Chondrocyte (in vitro differentiated cells): ENCODE data around the gene SUSD6. TPM values are rescaled to one million over a fixed set of nuclear protein-coding genes. Genes with fewer than 3 reads are reported as not detected.

Source experiments
- DNase-seq: peaks from one replicate; pipeline ENCODE4 v3.0.0; 2021; ENCODE audit warnings: mixed read lengths, low spot score
- H3K27ac Mint-ChIP-seq: one replicate; pipeline ENCODE4 v1.8.0; 2021; ENCODE audit warnings: mild to moderate bottlenecking, moderate library complexity, mixed read lengths; ENCODE audit not compliant: unreplicated experiment
- H3K27me3 Mint-ChIP-seq: 2 replicates; pipeline ENCODE4 v1.8.0; 2021; ENCODE audit warnings: low read depth, mixed read lengths
- H3K36me3 Mint-ChIP-seq: 2 replicates; pipeline ENCODE4 v1.8.0; 2021; ENCODE audit warnings: low read depth, mixed read lengths
- H3K4me1 Mint-ChIP-seq: 2 replicates; pipeline ENCODE4 v1.8.0; 2021; ENCODE audit warnings: low read depth, mild to moderate bottlenecking, mixed read lengths
- H3K4me3 Mint-ChIP-seq: one replicate; pipeline ENCODE4 v1.8.0; 2021; ENCODE audit warnings: mild to moderate bottlenecking, moderate library complexity, mixed read lengths; ENCODE audit not compliant: unreplicated experiment
- H3K9me3 Mint-ChIP-seq: 2 replicates; pipeline ENCODE4 v1.8.0; 2021; ENCODE audit warnings: low read depth, mixed read lengths
- total RNA-seq: library from RNA; stranded (reverse); gene quantifications from 3 replicates; pipeline ENCODE4 v1.2.1, GENCODE V29; 2021
- TF ChIP-seq, protein P1 (sequence below): fragments of 200-600 bp; sonication (generic); IDR thresholded peaks from 2 replicates; pipeline ENCODE4 v1.5.0; 2021; ENCODE audit warnings: antibody characterized with exemption, mild to moderate bottlenecking, moderate library complexity

The SUSD6 gene
- total RNA-seq, 1 donor from 2014 or later, result 49.3 TPM

DNA sequence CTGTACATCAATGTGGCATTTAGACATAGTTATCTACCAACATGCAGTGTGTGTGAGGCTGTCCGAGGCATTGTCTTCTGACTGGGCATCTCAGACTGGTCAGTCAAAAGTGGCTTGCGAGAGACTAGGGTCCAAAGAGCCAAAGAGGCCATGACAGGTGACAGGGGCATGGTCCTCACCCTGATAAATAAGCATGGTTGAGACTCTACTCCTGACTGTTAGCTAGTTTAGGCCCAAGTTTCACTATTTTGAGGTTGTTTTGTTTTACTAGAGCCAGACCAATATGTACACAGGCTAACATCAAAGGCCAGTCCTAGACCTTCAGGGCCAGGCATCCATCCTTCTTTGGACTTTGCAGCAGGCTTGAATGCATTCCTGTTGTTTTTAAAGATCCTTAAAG, 78.6 kb downstream of the SUSD6 start:
- Mint-ChIP-seq H3K4me1 (peaks cover 49% of the 10 kb centered on the region), H3K4me3 (no peak overlapping the region)

DNA sequence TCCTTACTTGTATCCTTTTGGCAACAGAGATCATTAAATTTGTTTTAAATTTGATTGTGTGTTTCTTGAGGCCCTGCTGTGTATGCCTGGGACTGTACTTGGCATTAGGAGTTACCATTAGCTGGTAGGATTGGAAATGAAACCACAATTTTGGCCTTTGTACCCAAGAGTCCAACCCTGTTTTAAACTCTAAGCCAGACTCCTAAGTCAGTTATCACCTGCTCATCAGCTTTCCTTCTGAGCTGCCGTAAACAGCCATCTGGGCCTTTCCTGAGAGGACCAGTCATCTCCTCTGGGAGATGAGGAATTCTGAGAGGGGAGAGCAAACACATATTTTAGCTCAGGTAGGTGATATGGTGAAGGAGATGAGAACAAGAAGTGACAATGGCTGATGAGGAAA, 81.2 kb downstream of the SUSD6 start:
- DNase-seq, result no peak
- H3K4me3 Mint-ChIP-seq, result no peak overlapping the region
- no peaks in the 10 kb centered on the region for H3K9me3 Mint-ChIP-seq
- TF ChIP-seq, protein P1, sequence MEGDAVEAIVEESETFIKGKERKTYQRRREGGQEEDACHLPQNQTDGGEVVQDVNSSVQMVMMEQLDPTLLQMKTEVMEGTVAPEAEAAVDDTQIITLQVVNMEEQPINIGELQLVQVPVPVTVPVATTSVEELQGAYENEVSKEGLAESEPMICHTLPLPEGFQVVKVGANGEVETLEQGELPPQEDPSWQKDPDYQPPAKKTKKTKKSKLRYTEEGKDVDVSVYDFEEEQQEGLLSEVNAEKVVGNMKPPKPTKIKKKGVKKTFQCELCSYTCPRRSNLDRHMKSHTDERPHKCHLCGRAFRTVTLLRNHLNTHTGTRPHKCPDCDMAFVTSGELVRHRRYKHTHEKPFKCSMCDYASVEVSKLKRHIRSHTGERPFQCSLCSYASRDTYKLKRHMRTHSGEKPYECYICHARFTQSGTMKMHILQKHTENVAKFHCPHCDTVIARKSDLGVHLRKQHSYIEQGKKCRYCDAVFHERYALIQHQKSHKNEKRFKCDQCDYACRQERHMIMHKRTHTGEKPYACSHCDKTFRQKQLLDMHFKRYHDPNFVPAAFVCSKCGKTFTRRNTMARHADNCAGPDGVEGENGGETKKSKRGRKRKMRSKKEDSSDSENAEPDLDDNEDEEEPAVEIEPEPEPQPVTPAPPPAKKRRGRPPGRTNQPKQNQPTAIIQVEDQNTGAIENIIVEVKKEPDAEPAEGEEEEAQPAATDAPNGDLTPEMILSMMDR, result no peak
- H3K27ac Mint-ChIP-seq, result no peak overlapping the region
- H3K4me1 Mint-ChIP-seq, result peaks cover 58% of the 10 kb centered on the region
- H3K36me3 Mint-ChIP-seq, result peaks cover 3% of the 10 kb centered on the region
- H3K27me3 Mint-ChIP-seq, result no peaks in the 10 kb centered on the region

More for the DNA sequence above, 78.6 kb downstream of the SUSD6 start:
- no peak for DNase-seq
- Mint-ChIP-seq H3K27me3 (no peaks in the 10 kb centered on the region), H3K27ac (no peak overlapping the region), H3K36me3 (peaks cover 3% of the 10 kb centered on the region), H3K9me3 (no peaks in the 10 kb centered on the region)
- TF ChIP-seq, protein P1, result no peak

DNA sequence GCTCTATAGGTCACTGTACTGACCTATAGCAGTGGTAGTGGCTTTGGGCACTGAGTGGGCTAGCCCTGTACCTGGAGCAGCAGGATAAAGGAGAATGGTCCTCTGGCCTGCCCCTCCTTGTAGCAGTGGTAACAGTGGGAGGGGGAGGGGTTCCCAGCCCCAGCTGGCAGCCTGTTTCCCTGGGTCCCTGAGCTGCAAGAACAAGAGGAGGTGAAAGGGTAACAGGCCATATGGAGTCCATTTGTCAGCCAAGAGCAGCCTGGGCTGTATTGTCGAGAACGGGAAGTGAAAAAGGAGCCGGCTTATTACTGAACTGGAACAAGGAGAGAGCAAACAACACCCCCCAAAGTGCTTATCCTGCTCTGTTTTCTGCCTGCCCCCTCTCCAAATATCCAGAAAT, 81.7 kb downstream of the SUSD6 start:
- Mint-ChIP-seq H3K9me3 (no peaks in the 10 kb centered on the region), H3K27ac (no peak overlapping the region), H3K4me3 (no peak overlapping the region), H3K4me1 (peaks cover 55% of the 10 kb centered on the region), H3K36me3 (peaks cover 3% of the 10 kb centered on the region), H3K27me3 (no peaks in the 10 kb centered on the region)
- TF ChIP-seq, protein P1, result no peak
- no peak for DNase-seq

DNA sequence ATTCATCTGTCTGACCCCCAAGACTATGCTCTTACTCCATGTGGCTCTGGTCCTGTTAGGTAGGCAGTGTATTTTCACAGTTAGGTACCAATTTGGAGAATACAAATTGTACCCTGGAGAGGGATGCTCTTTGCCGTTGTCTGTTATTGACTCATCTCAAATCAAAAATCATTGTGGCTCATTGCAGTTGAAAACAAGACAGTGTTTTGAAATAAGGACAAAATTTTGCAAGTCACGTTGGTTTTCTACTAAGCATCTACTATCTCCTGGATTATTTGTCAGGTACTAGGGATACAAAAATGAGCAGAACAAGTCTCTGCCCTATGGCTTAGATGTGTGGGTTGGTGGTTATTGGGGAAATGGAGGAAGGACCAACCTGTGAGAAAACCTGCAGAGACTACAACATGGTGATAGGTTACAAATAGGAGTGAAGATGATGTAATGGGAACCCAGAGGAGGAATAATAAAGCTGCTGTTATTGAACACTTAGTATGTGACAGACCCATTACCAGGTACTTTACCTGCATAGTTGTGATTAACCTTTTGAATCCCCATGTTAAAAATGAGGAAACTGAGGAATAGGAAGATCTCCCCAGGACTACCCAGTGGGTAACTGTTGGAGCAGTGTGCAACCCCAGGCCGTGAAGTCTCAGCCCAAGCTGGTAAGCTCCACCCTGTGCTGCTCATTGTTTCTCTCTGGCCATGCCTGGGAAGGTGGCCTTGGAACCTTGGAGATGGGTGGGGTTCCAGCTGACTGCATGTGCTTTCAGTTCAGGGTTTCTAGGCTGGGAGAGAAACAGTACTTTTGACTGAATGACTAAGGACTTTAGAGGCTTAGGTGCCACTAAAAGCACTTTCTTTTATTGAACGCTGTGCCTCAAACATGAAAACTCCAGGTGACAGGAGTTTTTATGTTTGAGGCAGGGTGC, 82.7 kb downstream of the SUSD6 start:
- Mint-ChIP-seq H3K4me1 (peaks cover 58% of the 10 kb centered on the region), H3K27me3 (no peaks in the 10 kb centered on the region)
- no peak for DNase-seq

DNA sequence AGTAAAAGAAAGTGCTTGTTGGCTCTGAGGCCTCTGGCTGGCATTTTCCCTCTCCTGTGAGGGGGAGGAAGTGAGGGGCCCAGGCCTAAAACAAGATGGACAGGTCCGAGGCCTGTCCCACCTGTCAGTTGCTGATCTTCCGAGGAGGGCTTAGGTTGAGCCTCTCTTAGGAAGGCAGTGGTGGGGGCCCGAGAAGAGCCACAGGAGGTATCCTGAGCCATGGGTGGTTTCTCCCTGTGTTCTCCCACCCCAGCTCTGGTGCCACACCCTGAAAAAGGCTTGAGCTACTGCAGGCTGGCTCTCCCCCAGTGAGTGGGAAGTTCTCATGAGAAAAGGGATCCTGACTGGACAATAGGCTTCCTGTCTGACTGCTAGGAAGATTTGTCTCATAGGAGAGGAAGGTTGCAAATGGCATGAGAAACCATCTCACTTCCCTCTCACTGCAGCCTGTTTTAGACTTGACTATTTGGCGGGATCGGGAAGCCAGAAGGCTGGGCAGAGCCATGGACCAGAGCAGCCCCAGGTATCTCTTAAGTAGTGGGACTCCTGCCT, 83.4 kb downstream of the SUSD6 start:
- no peaks in the 10 kb centered on the region for H3K9me3 Mint-ChIP-seq
- H3K4me3 Mint-ChIP-seq, result no peak overlapping the region
- H3K27ac Mint-ChIP-seq, result peak overlapping the region; percentile 69
- H3K27me3 Mint-ChIP-seq, result no peaks in the 10 kb centered on the region
- H3K36me3 Mint-ChIP-seq, result peaks cover 3% of the 10 kb centered on the region
- no peak for DNase-seq
- TF ChIP-seq, protein P1, result no peak
- peaks cover 58% of the 10 kb centered on the region for H3K4me1 Mint-ChIP-seq

More for the DNA sequence above, 82.7 kb downstream of the SUSD6 start:
- Mint-ChIP-seq H3K36me3 (peaks cover 3% of the 10 kb centered on the region), H3K27ac (peak overlapping the region; percentile 33), H3K9me3 (no peaks in the 10 kb centered on the region), H3K4me3 (no peak overlapping the region)
- TF ChIP-seq, protein P1, result no peak
